RWPE1 (cell line): Measurements from ENCODE around the gene PRDM7.
"Not testable (repeated sequence)": the region's sequence is repeated elsewhere in the genome, so short reads cannot be mapped to it uniquely, and the experiment has no call there.

Experiments used
- CTCF ChIA-PET: fragments of 350-600 bp; sonication (Branson Sonifier 250); formaldehyde crosslinking; extraction: SDS; loops from one replicate; lab custom pipeline; 2021; lab: Yijun Ruan, JAX
- POLR2A ChIA-PET: fragments of 400-600 bp; formaldehyde crosslinking; extraction: SDS; loops from one replicate; lab custom pipeline; 2020; ENCODE audit warnings: antibody characterized with exemption; ENCODE audit not compliant: low non-redundant PET; lab: Yijun Ruan, JAX
- DNase-seq: peaks from one replicate; pipeline ENCODE4 v3.0.0; 2012; ENCODE audit warnings: low spot score
- H3K27ac ChIP-seq: fragments of 450-650 bp; 2 replicates; pipeline ENCODE4 v1.5.1; 2017
- CTCF ChIP-seq: fragments of 450-650 bp; conservative IDR thresholded peaks from 2 replicates; pipeline ENCODE4 v1.5.1; 2017; ENCODE audit warnings: low read depth, mild to moderate bottlenecking

Gene PRDM7

GRCh38 chr16:90077240-90077756 is at the start of gene PRDM7:
PRDM7 (minus strand) TSS chr16:90077331; CDS start chr16:90075910, 1,421 bp downstream.
- no peak for TF ChIP-seq CTCF
- POLR2A ChIA-PET: no interaction called here
- CTCF ChIA-PET: interaction anchor here (1.3 kb wide), 1 partner anchor 371 kb away, joined by 6 read pairs; no protein-coding TSS in a partner anchor
- peak within 1 kb of the TSS; percentile 70 for H3K27ac ChIP-seq
- peak; percentile 99 for DNase-seq

GRCh38 chr16:90121846-90122245 is 44.7 kb upstream of the PRDM7 start:
- CTCF ChIA-PET, POLR2A ChIA-PET, H3K27ac ChIP-seq, DNase-seq: not testable (repeated sequence)

GRCh38 chr16:90107617-90108016 is 30.5 kb upstream of the PRDM7 start:
- POLR2A ChIA-PET, CTCF ChIA-PET, DNase-seq, H3K27ac ChIP-seq: not testable (repeated sequence)

GRCh38 chr16:90107060-90107459 is 29.9 kb upstream of the PRDM7 start:
- POLR2A ChIA-PET, CTCF ChIA-PET, DNase-seq: not testable (repeated sequence)
- peak overlapping the region; percentile 51 for H3K27ac ChIP-seq

- CTCF ChIA-PET: interaction anchor here (1.2 kb wide), 1 partner anchor 24 kb away, joined by 6 read pairs; no protein-coding TSS in a partner anchor
- POLR2A ChIA-PET: not testable (repeated sequence)
- H3K27ac ChIP-seq: peak overlapping the region; percentile 51
Measured at GRCh38 chr16:90106271-90106670, 29.1 kb upstream of the PRDM7 start.

GRCh38 chr16:90104725-90105124 is 27.6 kb upstream of the PRDM7 start:
- H3K27ac ChIP-seq, CTCF ChIA-PET, DNase-seq, POLR2A ChIA-PET: not testable (repeated sequence)

More at GRCh38 chr16:90106271-90106670, 29.1 kb upstream of the PRDM7 start:
- TF ChIP-seq CTCF: peak; percentile 68
- DNase-seq: peak; percentile 61

GRCh38 chr16:90102086-90102884 is 25.2 kb upstream of the PRDM7 start:
- H3K27ac ChIP-seq, CTCF ChIA-PET, DNase-seq, POLR2A ChIA-PET: not testable (repeated sequence)

- CTCF ChIA-PET, DNase-seq, POLR2A ChIA-PET, H3K27ac ChIP-seq: not testable (repeated sequence)
Measured at GRCh38 chr16:90101332-90101731, 24.2 kb upstream of the PRDM7 start.

- DNase-seq, H3K27ac ChIP-seq, POLR2A ChIA-PET, CTCF ChIA-PET: not testable (repeated sequence)
Measured at GRCh38 chr16:90100790-90101189, 23.7 kb upstream of the PRDM7 start.

- CTCF ChIA-PET, DNase-seq, H3K27ac ChIP-seq, POLR2A ChIA-PET: not testable (repeated sequence)
Measured at GRCh38 chr16:90100229-90100628, 23.1 kb upstream of the PRDM7 start.

- POLR2A ChIA-PET, H3K27ac ChIP-seq, CTCF ChIA-PET, DNase-seq: not testable (repeated sequence)
Measured at GRCh38 chr16:90098936-90099335, 21.8 kb upstream of the PRDM7 start.

- POLR2A ChIA-PET, CTCF ChIA-PET, H3K27ac ChIP-seq, DNase-seq: not testable (repeated sequence)
Measured at GRCh38 chr16:90097010-90097684, 20.0 kb upstream of the PRDM7 start.

GRCh38 chr16:90094791-90095190 is 17.7 kb upstream of the PRDM7 start:
- POLR2A ChIA-PET, H3K27ac ChIP-seq, DNase-seq, CTCF ChIA-PET: not testable (repeated sequence)

GRCh38 chr16:90094296-90094695 is 17.2 kb upstream of the PRDM7 start:
- CTCF ChIA-PET, DNase-seq, POLR2A ChIA-PET, H3K27ac ChIP-seq: not testable (repeated sequence)

GRCh38 chr16:90093799-90094198 is 16.7 kb upstream of the PRDM7 start:
- H3K27ac ChIP-seq, CTCF ChIA-PET, POLR2A ChIA-PET, DNase-seq: not testable (repeated sequence)
